RWPE1 (cell line): ENCODE data around the gene TUT7.
A peak's percentile ranks its signal among the peaks of the same experiment; 100 is the strongest.
"Not testable (repeated sequence)": the region's sequence is repeated elsewhere in the genome, so short reads cannot be mapped to it uniquely, and the experiment has no call there.

ENCODE experiments used
- CTCF ChIA-PET: fragments of 350-600 bp; sonication (Branson Sonifier 250); formaldehyde crosslinking; extraction: SDS; loops from one replicate; lab custom pipeline; 2021; lab: Yijun Ruan, JAX
- POLR2A ChIA-PET: fragments of 400-600 bp; formaldehyde crosslinking; extraction: SDS; loops from one replicate; lab custom pipeline; 2020; ENCODE audit warnings: antibody characterized with exemption; ENCODE audit not compliant: low non-redundant PET; lab: Yijun Ruan, JAX
- DNase-seq: peaks from one replicate; pipeline ENCODE4 v3.0.0; 2012; ENCODE audit warnings: low spot score
- H3K27ac ChIP-seq: fragments of 450-650 bp; 2 replicates; pipeline ENCODE4 v1.5.1; 2017
- CTCF ChIP-seq: fragments of 450-650 bp; conservative IDR thresholded peaks from 2 replicates; pipeline ENCODE4 v1.5.1; 2017; ENCODE audit warnings: low read depth, mild to moderate bottlenecking

TUT7 gene

GRCh38 chr9:86298873-86299272 is 55.3 kb downstream of the TUT7 start:
- POLR2A ChIA-PET, result interaction anchor here (1.1 kb wide), 1 partner anchor 16 kb away, joined by 4 read pairs; the partner anchor contains the start of gene ISCA1
- no peak overlapping the region for H3K27ac ChIP-seq
- no peak for TF ChIP-seq CTCF
- DNase-seq, result no peak
- CTCF ChIA-PET, result no interaction called here

- POLR2A ChIA-PET, CTCF ChIA-PET, H3K27ac ChIP-seq, DNase-seq: not testable (repeated sequence)
Measured at GRCh38 chr9:86290341-86290740, 63.9 kb downstream of the TUT7 start.

- TF ChIP-seq CTCF, result no peak
- CTCF ChIA-PET, result no interaction called here
- no peak overlapping the region for H3K27ac ChIP-seq
- POLR2A ChIA-PET, result no interaction called here
- no peak for DNase-seq
Measured at GRCh38 chr9:86288499-86289198, 65.6 kb downstream of the TUT7 start.

- ChIA-PET POLR2A (no interaction called here), CTCF (interaction anchor here (0.7 kb wide), 1 partner anchor 33 kb away, joined by 3 read pairs; no protein-coding TSS in a partner anchor)
- TF ChIP-seq CTCF, result no peak
- no peak overlapping the region for H3K27ac ChIP-seq
- no peak for DNase-seq
Measured at GRCh38 chr9:86287013-86287412, 67.2 kb downstream of the TUT7 start.

- POLR2A ChIA-PET, result no interaction called here
- H3K27ac ChIP-seq, result peak overlapping the region; percentile 24; the same call in 1 of the 2 replicates
- DNase-seq, result no peak
- CTCF ChIA-PET, result no interaction called here
- TF ChIP-seq CTCF, result no peak
Measured at GRCh38 chr9:86286278-86286677, 67.9 kb downstream of the TUT7 start.

- TF ChIP-seq CTCF, result no peak
- POLR2A ChIA-PET, result no interaction called here
- no peak overlapping the region for H3K27ac ChIP-seq
- no peak for DNase-seq
- CTCF ChIA-PET, result no interaction called here
Measured at GRCh38 chr9:86285261-86285660, 68.9 kb downstream of the TUT7 start.

- CTCF ChIA-PET, result no interaction called here
- H3K27ac ChIP-seq, result peak overlapping the region; percentile 94
- POLR2A ChIA-PET, result interaction anchor here (1.1 to 1.4 kb wide), 2 partner anchors 16 to 68 kb away, joined by 3 to 4 read pairs; no protein-coding TSS in a partner anchor
- peak; percentile 78 for DNase-seq
- no peak for TF ChIP-seq CTCF
Measured at GRCh38 chr9:86282979-86283535, 71.2 kb downstream of the TUT7 start.
